ENCODE data around the gene CHRNE. TPM values are rescaled to one million over a fixed set of nuclear protein-coding genes. Genes with fewer than 3 reads are reported as not detected.

The CHRNE gene
- total and polyA plus RNA-seq, 2 of the 13 experiments (the other 11 are each of a cell fraction or from before 2014, with no cell fraction given), result 0.53 to 0.59 TPM

GRCh38 chr17:4944163-4944553 is 41.3 kb upstream of the CHRNE start:
- H3K4me2 ChIP-seq (ENCODE audit: low read depth, low read length), result no peak overlapping the region
- intact Hi-C loops (cut with micrococcal nuclease; ENCODE audit: unreplicated experiment) (no loop called here), in situ Hi-C loops (cut with HindIII; ENCODE audit: extremely low pct_ligation_motif_present, low pct_unique_long_range_greater_than_20kb) (no loop called here)
- 89% methylated on average over 3 of the region's 3 CpGs for WGBS (ENCODE audit: low lambda C conversion rate)
- no peak overlapping the region for H3K4me3 ChIP-seq (replicated peaks in 1 of 3; ENCODE audit: insufficient read depth in 1 of 3, low read depth in 2 of 3, low read length in 3 of 3)
- POLR2A ChIA-PET, result interaction anchor here (1.6 to 10.0 kb wide), 2 partner anchors 23 to 24 kb away, joined by 6 to 273 read pairs; partner anchors contain the start of gene SPAG7
- H4K20me1 ChIP-seq (ENCODE audit: insufficient read depth, low read length), result peaks cover 33% of the 10 kb centered on the region
- H3K4me1 ChIP-seq (ENCODE audit: insufficient read depth, low read length), result peaks cover 38% of the 10 kb centered on the region
- ATAC-seq (no peak), FAIRE-seq (no peak), DNase-seq (ENCODE audit: low spot score) (no peak)
- no peaks in the 10 kb centered on the region for H3K9me3 ChIP-seq (ENCODE audit: low read length)
- H3K27me3 ChIP-seq (ENCODE audit: control insufficient read depth in 1 of 2, insufficient read depth in 2 of 2, low read length in 2 of 2), result no peaks in the 10 kb centered on the region; a peak in 1 of 5 replicates
- no TSS peak for BruUV-seq (replicated peaks)
- CTCF ChIA-PET (ENCODE audit: low intra/inter-chr PET ratio, low total read pairs), result no interaction called here
- H2AFZ ChIP-seq (ENCODE audit: low read length), result no peak overlapping the region
- peaks cover 18 to 37% of the 10 kb centered on the region in 2 experiments for H3K36me3 ChIP-seq (replicated peaks in 1 of 2; ENCODE audit: control insufficient read depth in 1 of 2, insufficient read depth in 2 of 2, low read length in 2 of 2)
- H3K9ac ChIP-seq (ENCODE audit: insufficient read depth, low read depth, low read length), result no peak overlapping the region
- H3K27ac ChIP-seq (ENCODE audit: extremely low read length, insufficient read depth, low read length), result peak overlapping the region; percentile 38
- H3K79me2 ChIP-seq (ENCODE audit: insufficient read depth, low read length), result peaks cover 63% of the 10 kb centered on the region
- TF ChIP-seq PAWR (CRISPR knock-in tag; IDR thresholded peaks at IDR 0.05; ENCODE audit: borderline replicate concordance) (no peak), RBFOX2 (IDR thresholded peaks at IDR 0.05; ENCODE audit: low read depth, low read length) (peak; percentile 68), ZNF572 (CRISPR knock-in tag; IDR thresholded peaks at IDR 0.05) (no peak), ZNF335 (CRISPR knock-in tag; IDR thresholded peaks at IDR 0.05) (no peak), TCF7 (IDR thresholded peaks at IDR 0.05; ENCODE audit: low read depth) (no peak), ZNF660 (CRISPR knock-in tag; IDR thresholded peaks at IDR 0.05; ENCODE audit: borderline replicate concordance, low read depth) (no peak), POLR2G (IDR thresholded peaks at IDR 0.05; ENCODE audit: low read depth, low read length) (peak; percentile 4; the same call in 1 of the 2 replicates), CAMTA2 (CRISPR knock-in tag; IDR thresholded peaks at IDR 0.05; ENCODE audit: borderline replicate concordance) (no peak), KAT7 (CRISPR knock-in tag; IDR thresholded peaks at IDR 0.05; ENCODE audit: borderline replicate concordance) (no peak), KDM5B (CRISPR knock-in tag; IDR thresholded peaks at IDR 0.05; ENCODE audit: borderline replicate concordance) (no peak), NR3C1 (CRISPR knock-in tag; IDR thresholded peaks at IDR 0.05) (no peak)
- TF ChIP-seq, protein P1, sequence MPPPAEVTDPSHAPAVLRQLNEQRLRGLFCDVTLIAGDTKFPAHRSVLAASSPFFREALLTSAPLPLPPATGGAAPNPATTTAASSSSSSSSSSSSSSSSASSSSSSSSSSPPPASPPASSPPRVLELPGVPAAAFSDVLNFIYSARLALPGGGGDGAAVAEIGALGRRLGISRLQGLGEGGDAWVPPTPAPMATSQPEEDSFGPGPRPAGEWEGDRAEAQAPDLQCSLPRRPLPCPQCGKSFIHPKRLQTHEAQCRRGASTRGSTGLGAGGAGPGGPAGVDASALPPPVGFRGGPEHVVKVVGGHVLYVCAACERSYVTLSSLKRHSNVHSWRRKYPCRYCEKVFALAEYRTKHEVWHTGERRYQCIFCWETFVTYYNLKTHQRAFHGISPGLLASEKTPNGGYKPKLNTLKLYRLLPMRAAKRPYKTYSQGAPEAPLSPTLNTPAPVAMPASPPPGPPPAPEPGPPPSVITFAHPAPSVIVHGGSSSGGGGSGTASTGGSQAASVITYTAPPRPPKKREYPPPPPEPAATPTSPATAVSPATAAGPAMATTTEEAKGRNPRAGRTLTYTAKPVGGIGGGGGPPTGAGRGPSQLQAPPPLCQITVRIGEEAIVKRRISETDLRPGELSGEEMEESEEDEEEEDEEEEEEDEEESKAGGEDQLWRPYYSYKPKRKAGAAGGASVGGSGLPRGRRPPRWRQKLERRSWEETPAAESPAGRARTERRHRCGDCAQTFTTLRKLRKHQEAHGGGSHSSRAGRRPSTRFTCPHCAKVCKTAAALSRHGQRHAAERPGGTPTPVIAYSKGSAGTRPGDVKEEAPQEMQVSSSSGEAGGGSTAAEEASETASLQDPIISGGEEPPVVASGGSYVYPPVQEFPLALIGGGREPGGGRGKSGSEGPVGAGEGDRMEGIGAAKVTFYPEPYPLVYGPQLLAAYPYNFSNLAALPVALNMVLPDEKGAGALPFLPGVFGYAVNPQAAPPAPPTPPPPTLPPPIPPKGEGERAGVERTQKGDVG (CRISPR knock-in tag; IDR thresholded peaks at IDR 0.05; ENCODE audit: borderline replicate concordance), result no peak
- TF ChIP-seq, protein P2, sequence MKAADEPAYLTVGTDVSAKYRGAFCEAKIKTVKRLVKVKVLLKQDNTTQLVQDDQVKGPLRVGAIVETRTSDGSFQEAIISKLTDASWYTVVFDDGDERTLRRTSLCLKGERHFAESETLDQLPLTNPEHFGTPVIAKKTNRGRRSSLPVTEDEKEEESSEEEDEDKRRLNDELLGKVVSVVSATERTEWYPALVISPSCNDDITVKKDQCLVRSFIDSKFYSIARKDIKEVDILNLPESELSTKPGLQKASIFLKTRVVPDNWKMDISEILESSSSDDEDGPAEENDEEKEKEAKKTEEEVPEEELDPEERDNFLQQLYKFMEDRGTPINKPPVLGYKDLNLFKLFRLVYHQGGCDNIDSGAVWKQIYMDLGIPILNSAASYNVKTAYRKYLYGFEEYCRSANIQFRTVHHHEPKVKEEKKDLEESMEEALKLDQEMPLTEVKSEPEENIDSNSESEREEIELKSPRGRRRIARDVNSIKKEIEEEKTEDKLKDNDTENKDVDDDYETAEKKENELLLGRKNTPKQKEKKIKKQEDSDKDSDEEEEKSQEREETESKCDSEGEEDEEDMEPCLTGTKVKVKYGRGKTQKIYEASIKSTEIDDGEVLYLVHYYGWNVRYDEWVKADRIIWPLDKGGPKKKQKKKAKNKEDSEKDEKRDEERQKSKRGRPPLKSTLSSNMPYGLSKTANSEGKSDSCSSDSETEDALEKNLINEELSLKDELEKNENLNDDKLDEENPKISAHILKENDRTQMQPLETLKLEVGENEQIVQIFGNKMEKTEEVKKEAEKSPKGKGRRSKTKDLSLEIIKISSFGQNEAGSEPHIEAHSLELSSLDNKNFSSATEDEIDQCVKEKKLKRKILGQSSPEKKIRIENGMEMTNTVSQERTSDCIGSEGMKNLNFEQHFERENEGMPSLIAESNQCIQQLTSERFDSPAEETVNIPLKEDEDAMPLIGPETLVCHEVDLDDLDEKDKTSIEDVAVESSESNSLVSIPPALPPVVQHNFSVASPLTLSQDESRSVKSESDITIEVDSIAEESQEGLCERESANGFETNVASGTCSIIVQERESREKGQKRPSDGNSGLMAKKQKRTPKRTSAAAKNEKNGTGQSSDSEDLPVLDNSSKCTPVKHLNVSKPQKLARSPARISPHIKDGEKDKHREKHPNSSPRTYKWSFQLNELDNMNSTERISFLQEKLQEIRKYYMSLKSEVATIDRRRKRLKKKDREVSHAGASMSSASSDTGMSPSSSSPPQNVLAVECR (CRISPR knock-in tag; IDR thresholded peaks at IDR 0.05; ENCODE audit: borderline replicate concordance), result no peak
- TF ChIP-seq, protein P3, sequence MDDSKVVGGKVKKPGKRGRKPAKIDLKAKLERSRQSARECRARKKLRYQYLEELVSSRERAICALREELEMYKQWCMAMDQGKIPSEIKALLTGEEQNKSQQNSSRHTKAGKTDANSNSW (CRISPR knock-in tag; IDR thresholded peaks at IDR 0.05; ENCODE audit: borderline replicate concordance), result no peak
- TF ChIP-seq, protein P4, sequence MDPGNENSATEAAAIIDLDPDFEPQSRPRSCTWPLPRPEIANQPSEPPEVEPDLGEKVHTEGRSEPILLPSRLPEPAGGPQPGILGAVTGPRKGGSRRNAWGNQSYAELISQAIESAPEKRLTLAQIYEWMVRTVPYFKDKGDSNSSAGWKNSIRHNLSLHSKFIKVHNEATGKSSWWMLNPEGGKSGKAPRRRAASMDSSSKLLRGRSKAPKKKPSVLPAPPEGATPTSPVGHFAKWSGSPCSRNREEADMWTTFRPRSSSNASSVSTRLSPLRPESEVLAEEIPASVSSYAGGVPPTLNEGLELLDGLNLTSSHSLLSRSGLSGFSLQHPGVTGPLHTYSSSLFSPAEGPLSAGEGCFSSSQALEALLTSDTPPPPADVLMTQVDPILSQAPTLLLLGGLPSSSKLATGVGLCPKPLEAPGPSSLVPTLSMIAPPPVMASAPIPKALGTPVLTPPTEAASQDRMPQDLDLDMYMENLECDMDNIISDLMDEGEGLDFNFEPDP (CRISPR knock-in tag; conservative IDR thresholded peaks at IDR 0.05), result no peak
